Adrenal gland (tissue), 5 donors: Measurements from ENCODE around the gene HS3ST4.

ENCODE experiments used
- POLR2A ChIP-seq, 2 donors: fragments of 450-650 bp; IDR thresholded peaks; one replicate each; pipeline ENCODE4 v1.6.1; 2017; ENCODE audit warnings: antibody characterized with exemption in 2 of 2, mild to moderate bottlenecking in 2 of 2, moderate library complexity in 1 of 2
- TF ChIP-seq, protein P1 (sequence below), 6 experiments: fragments of 450-650 bp in 4 of 6; fragments of 200-600 bp in 2 of 6; sonication (generic) in 1 of 6; IDR thresholded peaks; 1 replicate in 5 of 6; 2 replicates in 1 of 6; pipeline versions ENCODE4 v1.5.1 to v1.8.0; 2016 to 2021; ENCODE audit warnings: antibody characterized with exemption in 6 of 6, mild to moderate bottlenecking in 2 of 6, moderate library complexity in 1 of 6
- donor health status: DM: no; HTN: no; CAD: no.

- no peak for TF ChIP-seq POLR2A (IDR thresholded peaks at IDR 0.05)
- TF ChIP-seq, protein P1, sequence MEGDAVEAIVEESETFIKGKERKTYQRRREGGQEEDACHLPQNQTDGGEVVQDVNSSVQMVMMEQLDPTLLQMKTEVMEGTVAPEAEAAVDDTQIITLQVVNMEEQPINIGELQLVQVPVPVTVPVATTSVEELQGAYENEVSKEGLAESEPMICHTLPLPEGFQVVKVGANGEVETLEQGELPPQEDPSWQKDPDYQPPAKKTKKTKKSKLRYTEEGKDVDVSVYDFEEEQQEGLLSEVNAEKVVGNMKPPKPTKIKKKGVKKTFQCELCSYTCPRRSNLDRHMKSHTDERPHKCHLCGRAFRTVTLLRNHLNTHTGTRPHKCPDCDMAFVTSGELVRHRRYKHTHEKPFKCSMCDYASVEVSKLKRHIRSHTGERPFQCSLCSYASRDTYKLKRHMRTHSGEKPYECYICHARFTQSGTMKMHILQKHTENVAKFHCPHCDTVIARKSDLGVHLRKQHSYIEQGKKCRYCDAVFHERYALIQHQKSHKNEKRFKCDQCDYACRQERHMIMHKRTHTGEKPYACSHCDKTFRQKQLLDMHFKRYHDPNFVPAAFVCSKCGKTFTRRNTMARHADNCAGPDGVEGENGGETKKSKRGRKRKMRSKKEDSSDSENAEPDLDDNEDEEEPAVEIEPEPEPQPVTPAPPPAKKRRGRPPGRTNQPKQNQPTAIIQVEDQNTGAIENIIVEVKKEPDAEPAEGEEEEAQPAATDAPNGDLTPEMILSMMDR (IDR thresholded peaks at IDR 0.05): no peak
Measured at GRCh38 chr16:25785361-25785760, 93.6 kb downstream of the HS3ST4 start.
